Uterus (tissue), 4 donors: Measurements from ENCODE around the gene RD3L. TPM values are rescaled to one million over a fixed set of nuclear protein-coding genes. Genes with fewer than 3 reads are reported as not detected.

Source experiments
- DNase-seq, 2 donors: peaks; one replicate each; pipeline ENCODE4 v3.0.0-alpha.2; 2019 to 2020
- H3K27ac ChIP-seq, 2 donors: fragments of 200-600 bp; sonication (generic); 1 replicate in 1 of 2; 2 replicates in 1 of 2; pipeline ENCODE4 v1.5.1; 2016 to 2018
- H3K27me3 ChIP-seq, 2 donors: fragments of 200-600 bp; sonication (generic); one replicate each; pipeline ENCODE4 v1.5.1; 2018 to 2019; ENCODE audit warnings: control low read depth in 1 of 2
- H3K36me3 ChIP-seq, 2 donors: fragments of 200-600 bp; sonication (generic); one replicate each; pipeline ENCODE4 v1.5.1; 2019; ENCODE audit warnings: control low read depth in 1 of 2
- H3K4me1 ChIP-seq, 2 donors: fragments of 200-600 bp; sonication (generic); one replicate each; pipeline ENCODE4 v1.5.1; 2018 to 2019; ENCODE audit warnings: control low read depth in 1 of 2
- H3K4me3 ChIP-seq, 2 donors: fragments of 200-600 bp; sonication (generic); 1 replicate in 1 of 2; 2 replicates in 1 of 2; pipeline ENCODE4 v1.5.1; 2018 to 2019; ENCODE audit warnings: mild to moderate bottlenecking in 1 of 2
- H3K9me3 ChIP-seq, 2 donors: fragments of 200-600 bp; sonication (generic); one replicate each; pipeline ENCODE4 v1.5.1; 2019; ENCODE audit warnings: control low read depth in 1 of 2
- POLR2A ChIP-seq, 2 donors: fragments of 450-650 bp; IDR thresholded peaks; one replicate each; pipeline ENCODE4 v1.6.1; 2016; ENCODE audit warnings: antibody characterized with exemption in 2 of 2, mild to moderate bottlenecking in 1 of 2, moderate library complexity in 1 of 2
- intact Hi-C: fragments of 100-400 bp; cut with DNase I; formaldehyde crosslinking; loops from one replicate; pipeline ENCODE4 v1.15.1; 2023; ENCODE audit warnings: low total_unique reads
- total RNA-seq, 4 donors: library from RNA; depleted of rRNA in 3 of 4; stranded (reverse); fragments of >200 nt in 3 of 4; gene quantifications; one replicate each; pipeline versions ENCODE4 v1.1.0 to v1.2.4, GENCODE V29; 2014 to 2023
- TF ChIP-seq, protein P1 (sequence below), 4 experiments: fragments of 200-600 bp in 2 of 4; fragments of 450-650 bp in 2 of 4; sonication (generic) in 2 of 4; IDR thresholded peaks; one replicate each; pipeline ENCODE4 v1.5.1; 2016 to 2019; ENCODE audit warnings: antibody characterized with exemption in 4 of 4, mild to moderate bottlenecking in 2 of 4, moderate library complexity in 1 of 4
- donor health status: DM: yes; HTN: yes; CAD: no.

RD3L gene
- total RNA-seq, 4 donors from 2014 or later = not detected

DNA sequence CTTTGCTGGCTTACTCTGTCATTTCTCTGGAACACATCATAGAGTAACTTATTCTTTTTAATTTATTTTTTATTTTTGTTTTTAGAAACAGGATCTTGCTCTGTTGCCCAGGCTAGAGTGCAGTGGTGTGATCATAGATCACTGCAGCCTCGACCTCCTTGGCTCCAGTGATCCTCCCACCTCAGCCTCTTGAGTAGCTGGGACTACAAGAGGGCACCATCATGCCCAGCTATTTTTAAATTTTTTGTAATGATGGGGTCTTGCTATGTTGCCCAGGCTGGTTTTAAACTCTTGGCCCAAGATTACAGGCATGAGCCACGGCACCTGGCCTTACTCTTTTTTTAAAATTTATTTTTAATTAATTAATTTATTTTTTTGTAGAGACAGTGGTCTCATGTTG is 32.2 kb upstream of the RD3L start:
- intact Hi-C loops = no loop called here
- no peaks in the 10 kb centered on the region for H3K36me3 ChIP-seq

GRCh38 chr14:103973354-103973753 is 31.0 kb upstream of the RD3L start:
- DNase-seq = no peak
- Histone ChIP-seq H3K4me1 (no peaks in the 10 kb centered on the region), H3K9me3 (no peaks in the 10 kb centered on the region), H3K4me3 (no peak overlapping the region), H3K27ac (no peak overlapping the region), H3K27me3 (no peaks in the 10 kb centered on the region), H3K36me3 (no peaks in the 10 kb centered on the region)
- TF ChIP-seq, protein P1, sequence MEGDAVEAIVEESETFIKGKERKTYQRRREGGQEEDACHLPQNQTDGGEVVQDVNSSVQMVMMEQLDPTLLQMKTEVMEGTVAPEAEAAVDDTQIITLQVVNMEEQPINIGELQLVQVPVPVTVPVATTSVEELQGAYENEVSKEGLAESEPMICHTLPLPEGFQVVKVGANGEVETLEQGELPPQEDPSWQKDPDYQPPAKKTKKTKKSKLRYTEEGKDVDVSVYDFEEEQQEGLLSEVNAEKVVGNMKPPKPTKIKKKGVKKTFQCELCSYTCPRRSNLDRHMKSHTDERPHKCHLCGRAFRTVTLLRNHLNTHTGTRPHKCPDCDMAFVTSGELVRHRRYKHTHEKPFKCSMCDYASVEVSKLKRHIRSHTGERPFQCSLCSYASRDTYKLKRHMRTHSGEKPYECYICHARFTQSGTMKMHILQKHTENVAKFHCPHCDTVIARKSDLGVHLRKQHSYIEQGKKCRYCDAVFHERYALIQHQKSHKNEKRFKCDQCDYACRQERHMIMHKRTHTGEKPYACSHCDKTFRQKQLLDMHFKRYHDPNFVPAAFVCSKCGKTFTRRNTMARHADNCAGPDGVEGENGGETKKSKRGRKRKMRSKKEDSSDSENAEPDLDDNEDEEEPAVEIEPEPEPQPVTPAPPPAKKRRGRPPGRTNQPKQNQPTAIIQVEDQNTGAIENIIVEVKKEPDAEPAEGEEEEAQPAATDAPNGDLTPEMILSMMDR (IDR thresholded peaks at IDR 0.05) = no peak
- TF ChIP-seq POLR2A (IDR thresholded peaks at IDR 0.05) = no peak
- intact Hi-C loops = no loop called here

More for the DNA sequence above, 32.2 kb upstream of the RD3L start:
- H3K9me3 ChIP-seq = peaks cover 0 to 4% of the 10 kb centered on the region in 2 donors
- no peak for DNase-seq
- no peak overlapping the region for H3K27ac ChIP-seq
- no peak overlapping the region for H3K4me3 ChIP-seq
- no peaks in the 10 kb centered on the region for H3K4me1 ChIP-seq
- H3K27me3 ChIP-seq = no peaks in the 10 kb centered on the region
- TF ChIP-seq POLR2A (IDR thresholded peaks at IDR 0.05) = no peak
- TF ChIP-seq, protein P1 (IDR thresholded peaks at IDR 0.05) = no peak

- Histone ChIP-seq H3K27ac (no peak overlapping the region), H3K27me3 (no peaks in the 10 kb centered on the region), H3K9me3 (no peaks in the 10 kb centered on the region), H3K4me3 (no peak overlapping the region), H3K36me3 (no peaks in the 10 kb centered on the region), H3K4me1 (no peaks in the 10 kb centered on the region)
- DNase-seq = no peak
- intact Hi-C loops = no loop called here
- no peak for TF ChIP-seq POLR2A (IDR thresholded peaks at IDR 0.05)
- TF ChIP-seq, protein P1 (IDR thresholded peaks at IDR 0.05) = no peak
These were observed 27.6 kb upstream of the RD3L start for GRCh38 chr14:103969961-103970360.

DNA sequence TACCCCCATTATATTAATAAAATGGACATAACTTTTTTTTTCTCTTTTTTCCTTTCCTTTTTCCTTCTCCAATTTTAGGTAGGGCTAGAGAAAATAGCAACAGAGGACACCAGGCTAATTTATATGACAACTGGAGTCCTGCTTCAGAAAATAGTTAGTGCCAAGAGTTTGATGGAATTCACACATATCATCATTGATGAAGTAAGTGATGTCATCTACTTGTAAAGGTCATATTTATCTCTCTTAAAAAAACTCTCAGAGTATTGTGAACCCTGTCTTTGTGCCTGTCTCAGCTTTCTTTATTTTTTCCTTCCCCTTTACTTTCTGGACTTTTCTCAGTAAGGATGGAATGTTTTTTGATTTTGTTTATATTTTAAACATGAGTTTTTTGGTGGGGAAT is 24.3 kb upstream of the RD3L start:
- Histone ChIP-seq H3K27ac (no peak overlapping the region), H3K9me3 (no peaks in the 10 kb centered on the region), H3K4me1 (no peaks in the 10 kb centered on the region), H3K36me3 (no peaks in the 10 kb centered on the region), H3K4me3 (no peak overlapping the region), H3K27me3 (no peaks in the 10 kb centered on the region)
- TF ChIP-seq, protein P1 (IDR thresholded peaks at IDR 0.05) = no peak
- no peak for TF ChIP-seq POLR2A (IDR thresholded peaks at IDR 0.05)
- intact Hi-C loops = no loop called here
- no peak for DNase-seq

DNA sequence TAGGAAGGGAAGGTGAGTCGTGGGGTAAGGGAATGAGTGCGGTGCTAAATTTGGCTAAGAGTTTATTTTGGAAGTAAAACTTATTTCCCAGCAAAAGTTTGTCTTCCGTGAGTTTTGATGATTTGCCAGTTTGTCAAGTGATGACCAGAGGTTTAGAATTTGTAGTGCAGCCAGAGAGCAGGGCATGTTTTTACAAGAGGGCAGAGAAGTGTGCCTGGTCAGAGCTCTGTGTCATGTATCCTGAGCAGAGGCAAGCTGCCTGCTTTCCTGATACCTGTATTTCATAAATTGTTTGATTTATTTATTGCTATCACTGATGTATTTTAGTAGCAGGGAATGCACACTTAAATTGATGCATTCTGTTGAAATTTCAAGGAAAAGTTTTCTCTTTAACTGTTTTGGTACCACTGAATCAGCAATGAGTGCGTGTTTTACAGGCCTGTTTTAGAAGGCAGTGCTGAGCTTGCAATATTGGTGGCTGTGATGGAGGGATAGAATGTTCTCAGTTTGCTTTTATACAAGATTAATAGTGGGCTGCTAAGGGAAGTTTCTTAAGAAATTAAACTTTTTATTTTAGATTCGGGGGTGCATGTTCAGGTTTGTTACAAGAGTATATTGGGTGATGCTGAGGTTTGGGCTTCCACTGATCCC is 19.7 kb upstream of the RD3L start:
- intact Hi-C loops = no loop called here
- no peak for DNase-seq
- H3K9me3 ChIP-seq = no peaks in the 10 kb centered on the region
- no peaks in the 10 kb centered on the region for H3K36me3 ChIP-seq
- H3K27ac ChIP-seq = no peak overlapping the region
- no peak overlapping the region for H3K4me3 ChIP-seq
- H3K27me3 ChIP-seq = no peaks in the 10 kb centered on the region
- no peaks in the 10 kb centered on the region for H3K4me1 ChIP-seq
- no peak for TF ChIP-seq POLR2A (IDR thresholded peaks at IDR 0.05)
- TF ChIP-seq, protein P1 (IDR thresholded peaks at IDR 0.05) = no peak
